Measurements from ENCODE around the gene DCHS2. TPM values are rescaled to one million over a fixed set of nuclear protein-coding genes. Genes with fewer than 3 reads are reported as not detected.

DCHS2 gene
- total and polyA plus RNA-seq, 10 of the 15 experiments (the other 5 are each of a cell fraction or from before 2014, with no cell fraction given) = 0.01 to 0.31 (median 0.06) TPM; not detected in 3

DNA sequence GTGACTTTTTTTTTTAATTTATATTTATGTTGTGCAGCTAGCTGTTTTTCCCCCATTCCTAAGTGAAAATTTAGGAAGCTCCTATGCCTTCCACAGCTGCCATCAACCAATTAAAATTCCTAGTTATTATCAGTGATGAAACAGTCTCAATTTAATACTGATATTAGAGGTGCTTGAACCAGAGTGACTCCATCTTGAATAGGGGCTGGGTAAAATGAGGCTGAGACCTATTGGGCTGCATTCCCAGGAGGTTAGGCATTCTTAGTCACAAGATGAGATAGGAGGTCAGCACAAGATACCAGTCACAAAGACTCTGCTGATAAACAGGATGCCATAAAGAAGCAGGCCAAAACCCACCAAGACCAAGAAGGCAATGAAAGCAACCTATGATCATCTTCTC is 136.7 kb downstream of the DCHS2 start (continued):
- TF ChIP-seq, protein P1, sequence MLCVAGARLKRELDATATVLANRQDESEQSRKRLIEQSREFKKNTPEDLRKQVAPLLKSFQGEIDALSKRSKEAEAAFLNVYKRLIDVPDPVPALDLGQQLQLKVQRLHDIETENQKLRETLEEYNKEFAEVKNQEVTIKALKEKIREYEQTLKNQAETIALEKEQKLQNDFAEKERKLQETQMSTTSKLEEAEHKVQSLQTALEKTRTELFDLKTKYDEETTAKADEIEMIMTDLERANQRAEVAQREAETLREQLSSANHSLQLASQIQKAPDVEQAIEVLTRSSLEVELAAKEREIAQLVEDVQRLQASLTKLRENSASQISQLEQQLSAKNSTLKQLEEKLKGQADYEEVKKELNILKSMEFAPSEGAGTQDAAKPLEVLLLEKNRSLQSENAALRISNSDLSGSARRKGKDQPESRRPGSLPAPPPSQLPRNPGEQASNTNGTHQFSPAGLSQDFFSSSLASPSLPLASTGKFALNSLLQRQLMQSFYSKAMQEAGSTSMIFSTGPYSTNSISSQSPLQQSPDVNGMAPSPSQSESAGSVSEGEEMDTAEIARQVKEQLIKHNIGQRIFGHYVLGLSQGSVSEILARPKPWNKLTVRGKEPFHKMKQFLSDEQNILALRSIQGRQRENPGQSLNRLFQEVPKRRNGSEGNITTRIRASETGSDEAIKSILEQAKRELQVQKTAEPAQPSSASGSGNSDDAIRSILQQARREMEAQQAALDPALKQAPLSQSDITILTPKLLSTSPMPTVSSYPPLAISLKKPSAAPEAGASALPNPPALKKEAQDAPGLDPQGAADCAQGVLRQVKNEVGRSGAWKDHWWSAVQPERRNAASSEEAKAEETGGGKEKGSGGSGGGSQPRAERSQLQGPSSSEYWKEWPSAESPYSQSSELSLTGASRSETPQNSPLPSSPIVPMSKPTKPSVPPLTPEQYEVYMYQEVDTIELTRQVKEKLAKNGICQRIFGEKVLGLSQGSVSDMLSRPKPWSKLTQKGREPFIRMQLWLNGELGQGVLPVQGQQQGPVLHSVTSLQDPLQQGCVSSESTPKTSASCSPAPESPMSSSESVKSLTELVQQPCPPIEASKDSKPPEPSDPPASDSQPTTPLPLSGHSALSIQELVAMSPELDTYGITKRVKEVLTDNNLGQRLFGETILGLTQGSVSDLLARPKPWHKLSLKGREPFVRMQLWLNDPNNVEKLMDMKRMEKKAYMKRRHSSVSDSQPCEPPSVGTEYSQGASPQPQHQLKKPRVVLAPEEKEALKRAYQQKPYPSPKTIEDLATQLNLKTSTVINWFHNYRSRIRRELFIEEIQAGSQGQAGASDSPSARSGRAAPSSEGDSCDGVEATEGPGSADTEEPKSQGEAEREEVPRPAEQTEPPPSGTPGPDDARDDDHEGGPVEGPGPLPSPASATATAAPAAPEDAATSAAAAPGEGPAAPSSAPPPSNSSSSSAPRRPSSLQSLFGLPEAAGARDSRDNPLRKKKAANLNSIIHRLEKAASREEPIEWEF (IDR thresholded peaks at IDR 0.05; ENCODE audit: insufficient replicate concordance, low read depth, low read length) = no peak
- TF ChIP-seq BCL11A (IDR thresholded peaks at IDR 0.05; ENCODE audit: low read depth, low read length) (no peak), NBN (IDR thresholded peaks at IDR 0.05) (no peak)
- TF ChIP-seq, protein P2, sequence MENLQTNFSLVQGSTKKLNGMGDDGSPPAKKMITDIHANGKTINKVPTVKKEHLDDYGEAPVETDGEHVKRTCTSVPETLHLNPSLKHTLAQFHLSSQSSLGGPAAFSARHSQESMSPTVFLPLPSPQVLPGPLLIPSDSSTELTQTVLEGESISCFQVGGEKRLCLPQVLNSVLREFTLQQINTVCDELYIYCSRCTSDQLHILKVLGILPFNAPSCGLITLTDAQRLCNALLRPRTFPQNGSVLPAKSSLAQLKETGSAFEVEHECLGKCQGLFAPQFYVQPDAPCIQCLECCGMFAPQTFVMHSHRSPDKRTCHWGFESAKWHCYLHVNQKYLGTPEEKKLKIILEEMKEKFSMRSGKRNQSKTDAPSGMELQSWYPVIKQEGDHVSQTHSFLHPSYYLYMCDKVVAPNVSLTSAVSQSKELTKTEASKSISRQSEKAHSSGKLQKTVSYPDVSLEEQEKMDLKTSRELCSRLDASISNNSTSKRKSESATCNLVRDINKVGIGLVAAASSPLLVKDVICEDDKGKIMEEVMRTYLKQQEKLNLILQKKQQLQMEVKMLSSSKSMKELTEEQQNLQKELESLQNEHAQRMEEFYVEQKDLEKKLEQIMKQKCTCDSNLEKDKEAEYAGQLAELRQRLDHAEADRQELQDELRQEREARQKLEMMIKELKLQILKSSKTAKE (IDR thresholded peaks at IDR 0.05; ENCODE audit: low read depth, poor library complexity, severe bottlenecking) = no peak

DNA sequence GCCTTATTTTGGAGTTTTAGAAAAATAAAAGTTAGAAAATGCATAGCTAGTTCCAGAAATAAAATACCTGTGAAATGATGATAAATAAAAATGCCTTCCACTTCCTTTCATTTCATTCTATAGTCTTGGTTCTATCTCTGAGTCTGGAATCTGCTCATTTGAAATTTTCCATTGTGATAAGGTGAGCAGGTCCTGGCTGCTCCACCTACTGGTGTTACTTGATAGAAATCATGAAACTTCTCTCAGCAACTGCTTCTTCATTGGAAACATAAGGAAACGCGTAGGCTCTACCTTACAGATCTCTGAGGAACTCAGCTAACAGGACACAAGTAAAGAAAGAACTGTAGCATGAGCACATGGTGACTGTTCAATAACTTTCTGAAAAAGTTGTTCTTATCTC is 141.8 kb downstream of the DCHS2 start:
- Histone ChIP-seq H3K4me1 (ENCODE audit: control insufficient read depth, insufficient read depth, low read length) (no peaks in the 10 kb centered on the region), H3K9ac (ENCODE audit: control insufficient read depth, insufficient read depth, low read length) (no peak overlapping the region), H4K20me1 (ENCODE audit: control insufficient read depth, insufficient read depth) (no peaks in the 10 kb centered on the region), H3K9me3 (replicated peaks; ENCODE audit: control insufficient read depth, insufficient read depth, low read length) (no peaks in the 10 kb centered on the region), H3K36me3 (ENCODE audit: control insufficient read depth in 2 of 2, insufficient read depth in 2 of 2, low read length in 1 of 2) (no peaks in the 10 kb centered on the region), H3K4me3 (no peak overlapping the region), H3K27me3 (replicated peaks in 1 of 2; ENCODE audit: control insufficient read depth in 2 of 2, insufficient read depth in 2 of 2, low read length in 1 of 2) (no peaks in the 10 kb centered on the region; a peak in 1 of 4 replicates), H3K27ac (ENCODE audit: control insufficient read depth, insufficient read depth) (no peak overlapping the region), H3K79me2 (ENCODE audit: control insufficient read depth, insufficient read depth, low read length) (no peaks in the 10 kb centered on the region), H3K4me2 (ENCODE audit: control insufficient read depth, insufficient read depth) (no peak overlapping the region), H2AFZ (ENCODE audit: control insufficient read depth, low read depth, low read length) (no peak overlapping the region)
- SMC1A ChIA-PET (ENCODE audit: uncharacterized antibody, unreplicated experiment) = interaction anchor here (1.3 kb wide), 1 partner anchor 9 kb away, joined by 6 read pairs; no protein-coding TSS in a partner anchor
- BruUV-seq (replicated peaks) = no TSS peak
- FAIRE-seq = peak; percentile 69
- RAD21 ChIA-PET (ENCODE audit: unreplicated experiment) = no interaction called here
- intact Hi-C loops (cut with micrococcal nuclease; ENCODE audit: unreplicated experiment) (no loop called here), in situ Hi-C loops (cut with MboI) (no loop called here)
- CTCF ChIA-PET = interaction anchor here (0.7 to 1.8 kb wide), 5 partner anchors 9 to 564 kb away, joined by 3 to 5 read pairs (median 4); no protein-coding TSS in a partner anchor
- whole genome bisulfite sequencing (ENCODE audit: insufficient coverage, insufficient replicate concordance, low lambda C conversion rate, missing lambda C conversion rate) = 83% methylated on average over 2 of the region's 2 CpGs
- DNase-seq (ENCODE audit: low read depth, low spot score) = no peak
- peak; percentile 48; the same call in 1 of the 3 replicates for ATAC-seq
- POLR2A ChIA-PET = no interaction called here
- TF ChIP-seq DPF2 (IDR thresholded peaks at IDR 0.05) (no peak), LARP7 (IDR thresholded peaks at IDR 0.05) (no peak), CTCF (IDR thresholded peaks at IDR 0.05 in 2 of 3, conservative IDR thresholded peaks at IDR 0.05 in 1 of 3; ENCODE audit: control insufficient read depth in 2 of 3, extremely low read depth in 1 of 3, insufficient read depth in 1 of 3, low read depth in 3 of 3, low read length in 3 of 3) (peak; percentile 15 to 35 (median 29); a peak in 3 of 6 replicates), USF1 (IDR thresholded peaks at IDR 0.05; ENCODE audit: borderline replicate concordance, extremely low read length, insufficient read depth, low read depth, low read length) (no peak), SMC3 (IDR thresholded peaks at IDR 0.05; ENCODE audit: borderline replicate concordance, low read length) (peak; percentile 9; the same call in 1 of the 2 replicates), RAD21 (IDR thresholded peaks at IDR 0.05; ENCODE audit: insufficient read depth, low read depth, low read length) (0 out of 2 replicates have a peak, but pooled peaks have one; percentile 17)

Data from GM12878 (cell line).